GM19397 (cell line): ENCODE data around the gene RBM14.
"Not testable (repeated sequence)": the region's sequence is repeated elsewhere in the genome, so short reads cannot be mapped to it uniquely, and the experiment has no call there.

ENCODE experiments used
- ATAC-seq: cut with Tn5 transposase; IDR thresholded peaks from one replicate; pipeline ENCODE4 v1.9.1; 2021; ENCODE audit warnings: mild to moderate bottlenecking, moderate library complexity; ENCODE audit not compliant: unreplicated experiment

Gene RBM14

GRCh38 chr11:66598993-66599392 is 17.4 kb upstream of the RBM14 start:
- ATAC-seq = no peak

DNA sequence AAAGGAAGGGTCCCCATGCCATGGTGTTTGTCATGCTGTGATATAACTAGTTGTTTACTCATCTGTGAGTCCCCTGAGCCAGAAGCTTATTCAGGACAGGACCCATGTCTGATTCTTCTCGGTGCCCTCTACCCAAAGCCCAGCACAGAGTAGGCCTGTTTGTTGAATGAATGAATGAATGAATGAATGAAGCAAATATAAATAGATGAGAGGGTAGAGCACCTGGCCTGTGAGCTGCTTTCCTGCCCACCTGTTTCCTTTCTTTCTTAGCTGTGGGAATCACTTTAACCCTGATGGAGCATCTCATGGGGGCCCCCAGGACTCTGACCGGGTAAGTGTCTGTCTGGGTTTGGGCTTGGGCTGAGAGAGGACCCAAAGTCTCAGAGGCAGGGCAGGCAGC is 16.2 kb upstream of the RBM14 start:
- ATAC-seq = no peak

DNA sequence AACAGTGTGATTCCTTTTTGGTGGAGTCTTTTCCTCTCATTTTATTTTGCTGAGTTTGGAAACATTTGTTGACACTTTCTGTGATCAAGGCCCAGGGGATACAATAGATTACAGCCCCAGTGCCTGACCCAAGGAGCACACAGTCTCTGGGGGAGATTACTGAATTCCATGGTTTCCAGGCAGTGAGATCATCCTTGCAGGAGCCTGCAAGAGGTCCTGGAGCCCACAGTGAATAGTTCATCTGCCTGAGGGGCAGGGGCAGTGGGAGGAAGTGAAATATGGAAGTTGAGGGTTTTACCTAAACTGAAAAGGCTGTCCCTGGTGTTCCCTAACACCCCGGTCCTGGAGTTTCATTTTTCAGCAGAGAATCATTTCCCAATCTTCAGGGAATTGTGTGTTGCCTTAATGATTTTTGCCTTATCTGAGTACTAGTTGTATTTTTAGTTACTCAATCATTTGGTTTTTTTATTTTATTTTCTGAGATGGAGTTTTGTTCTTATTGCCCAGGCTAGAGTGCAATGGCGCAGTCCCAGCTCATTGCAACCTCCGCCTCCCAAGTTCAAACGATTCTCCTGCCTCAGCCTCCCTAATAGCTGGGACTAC is 15.7 kb upstream of the RBM14 start:
- no peak for ATAC-seq

GRCh38 chr11:66603072-66603471 is 13.4 kb upstream of the RBM14 start:
- ATAC-seq = no peak

DNA sequence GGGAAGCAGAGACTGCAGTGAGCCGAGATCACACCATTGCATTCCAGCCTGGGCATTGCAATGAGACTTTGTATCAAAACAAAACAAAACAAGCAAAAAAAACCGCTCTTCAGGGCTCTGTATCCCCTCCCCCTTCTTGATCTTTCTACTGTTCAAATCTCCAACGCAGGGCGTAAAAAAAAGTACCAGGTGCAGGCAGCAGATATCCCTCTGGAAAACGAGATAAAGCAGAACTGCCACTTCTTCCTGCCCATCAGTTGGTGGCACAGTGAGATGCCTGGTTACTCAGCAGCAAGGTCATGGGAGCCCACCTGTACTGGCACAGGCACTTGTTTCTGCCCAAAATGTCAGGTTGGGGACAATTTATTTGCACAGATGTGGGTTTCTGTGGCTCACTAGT is 12.3 kb upstream of the RBM14 start:
- no peak for ATAC-seq

GRCh38 chr11:66606608-66607007 is 9.8 kb upstream of the RBM14 start:
- not testable (repeated sequence) for ATAC-seq

DNA sequence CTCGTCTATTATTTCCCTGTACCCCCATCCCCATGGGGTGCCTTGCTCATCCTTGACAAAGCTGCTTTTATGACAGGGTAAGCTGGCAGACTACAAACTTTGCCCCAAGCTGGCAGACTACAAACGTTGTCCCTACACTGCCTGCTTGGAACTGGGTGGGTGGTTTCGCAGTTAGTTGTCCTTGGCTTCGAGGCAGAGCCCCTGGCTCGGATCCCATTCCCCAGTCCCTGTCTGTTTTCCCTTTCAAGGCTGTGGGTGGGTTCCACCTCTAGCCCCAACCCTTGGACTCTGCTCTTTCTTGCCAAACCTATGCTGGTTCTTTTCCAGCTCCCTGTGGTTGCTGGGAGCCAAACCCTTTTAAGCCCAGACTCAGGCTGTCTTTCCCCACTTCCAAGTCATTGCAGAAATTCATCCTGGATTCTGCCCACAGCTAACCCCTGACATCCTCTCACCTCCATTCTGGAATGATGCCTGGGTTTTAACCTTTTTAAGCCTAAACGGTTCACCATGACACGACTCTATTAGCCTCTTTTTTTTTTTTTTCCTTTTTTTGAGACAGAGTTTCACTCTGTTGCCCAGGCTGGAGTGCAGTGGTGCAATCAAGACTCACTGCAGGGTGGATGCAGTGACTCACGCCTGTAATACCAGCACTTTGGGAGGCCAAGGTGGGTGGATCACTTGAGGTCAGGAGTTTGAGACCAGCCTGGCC is 9.2 kb upstream of the RBM14 start:
- no peak for ATAC-seq

- no peak for ATAC-seq
These were observed 6.5 kb upstream of the RBM14 start for GRCh38 chr11:66609721-66610617.

DNA sequence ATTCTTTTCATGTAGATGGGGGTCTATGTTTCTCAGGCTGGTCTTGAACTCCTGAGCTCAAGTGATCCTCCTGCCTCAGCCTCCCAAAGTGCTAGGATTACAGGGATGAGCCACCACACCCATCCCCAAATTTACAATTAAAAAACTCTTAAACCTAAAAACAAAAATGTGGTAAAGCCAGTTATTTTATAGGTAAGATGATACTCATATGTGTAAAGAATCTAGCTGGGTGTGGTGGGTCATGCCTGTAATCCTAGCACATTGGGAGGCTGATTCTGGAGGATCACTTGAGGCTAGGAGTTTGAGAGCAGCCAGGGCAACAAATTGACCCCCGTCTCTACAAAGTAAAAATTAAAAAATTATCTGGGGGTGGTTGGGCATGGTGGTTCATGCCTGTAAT is 4.0 kb upstream of the RBM14 start:
- ATAC-seq = no peak

GRCh38 chr11:66614073-66614472 is 2.4 kb upstream of the RBM14 start:
- no peak for ATAC-seq

DNA sequence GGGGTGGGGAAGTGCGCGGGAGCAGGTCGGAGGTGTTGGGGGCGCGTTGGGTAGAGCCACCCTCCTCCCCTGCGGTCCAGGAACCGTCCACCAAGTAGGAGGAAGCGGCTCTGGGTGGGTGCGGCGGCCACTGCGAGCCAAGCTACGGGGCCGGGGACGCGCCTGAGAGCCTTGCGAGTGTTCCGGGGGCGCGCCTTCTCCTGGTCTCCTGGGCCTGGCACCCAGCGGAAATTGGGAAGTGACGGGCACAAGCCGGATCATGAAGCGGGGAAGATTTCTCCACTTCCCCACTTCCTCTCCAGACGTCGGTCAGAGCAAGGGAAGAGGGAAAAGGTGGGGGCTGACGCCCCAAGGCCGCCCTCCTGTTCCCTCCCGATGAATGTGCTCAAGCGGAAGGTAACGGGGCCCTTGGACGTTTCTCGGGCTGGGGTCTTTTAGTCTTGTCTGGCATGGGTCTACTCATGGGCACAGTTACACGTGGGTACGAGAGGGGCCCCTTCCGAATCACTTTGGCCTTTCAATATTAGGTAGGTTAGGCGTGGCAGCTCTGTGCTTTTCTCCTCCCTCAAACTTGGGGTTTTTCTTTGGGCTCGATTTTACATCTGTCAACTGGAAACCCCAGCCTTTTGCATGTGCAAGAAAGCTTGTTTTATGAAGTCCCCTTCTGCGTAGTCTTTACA is 865 bp downstream of the RBM14 start:
- no peak for ATAC-seq

DNA sequence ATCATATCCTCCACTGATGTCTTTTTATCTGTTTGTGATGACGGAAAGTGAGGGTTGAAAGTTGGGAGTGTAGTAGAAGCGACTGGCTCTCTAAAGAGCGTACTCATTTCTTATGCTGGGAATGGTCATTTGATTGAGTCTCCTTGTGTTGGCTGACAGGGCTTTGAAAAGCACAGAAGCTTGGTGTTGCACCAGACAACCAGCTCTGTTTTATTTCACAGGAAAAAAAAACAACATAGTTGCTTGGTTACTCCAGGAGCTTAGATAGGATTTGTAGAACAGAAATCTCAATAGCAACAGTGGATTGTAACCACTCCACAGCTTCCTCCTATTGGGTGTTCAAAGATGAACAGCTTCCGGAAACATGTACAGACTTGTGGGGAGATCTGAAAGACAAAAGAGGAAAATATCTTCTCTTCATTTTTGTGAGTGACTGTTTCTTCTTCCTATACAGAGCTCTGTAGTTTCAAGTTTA is 2.7 kb downstream of the RBM14 start:
- no peak for ATAC-seq

DNA sequence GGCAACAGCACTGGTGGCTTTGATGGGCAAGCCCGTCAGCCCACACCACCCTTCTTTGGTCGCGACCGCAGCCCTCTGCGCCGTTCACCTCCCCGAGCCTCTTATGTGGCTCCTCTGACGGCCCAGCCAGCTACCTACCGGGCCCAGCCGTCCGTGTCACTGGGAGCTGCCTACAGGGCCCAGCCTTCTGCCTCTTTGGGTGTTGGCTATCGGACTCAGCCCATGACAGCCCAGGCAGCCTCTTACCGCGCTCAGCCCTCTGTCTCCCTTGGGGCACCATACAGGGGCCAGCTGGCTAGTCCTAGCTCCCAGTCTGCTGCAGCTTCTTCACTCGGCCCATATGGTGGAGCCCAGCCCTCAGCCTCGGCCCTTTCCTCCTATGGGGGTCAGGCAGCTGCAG is 8.0 kb downstream of the RBM14 start:
- ATAC-seq = no peak

GRCh38 chr11:66625041-66625751 is 8.8 kb downstream of the RBM14 start:
- no peak for ATAC-seq

- ATAC-seq = no peak
These were observed 9.3 kb downstream of the RBM14 start for GRCh38 chr11:66625752-66626149.

- ATAC-seq = no peak
These were observed 10.0 kb downstream of the RBM14 start for GRCh38 chr11:66626382-66626781.

DNA sequence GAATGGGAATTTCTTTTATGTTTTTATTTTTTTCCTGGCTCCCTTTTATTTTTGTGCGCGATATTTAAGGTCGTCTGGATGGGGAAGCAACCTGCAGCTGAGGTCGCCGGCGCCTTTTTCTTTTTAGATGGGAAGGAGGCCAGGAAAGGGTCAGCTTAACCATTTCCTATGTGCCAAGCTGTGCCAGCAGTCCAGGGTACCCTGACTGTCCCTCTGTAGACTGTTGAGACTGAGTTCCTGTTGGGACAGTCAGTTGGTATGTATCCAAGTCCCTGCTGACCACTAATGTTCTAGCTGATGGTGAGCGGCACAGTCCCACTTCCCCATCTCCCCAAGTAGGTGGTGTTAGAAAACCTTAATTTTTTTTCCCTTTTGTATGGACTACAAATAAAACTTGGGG is 10.5 kb downstream of the RBM14 start:
- no peak for ATAC-seq

DNA sequence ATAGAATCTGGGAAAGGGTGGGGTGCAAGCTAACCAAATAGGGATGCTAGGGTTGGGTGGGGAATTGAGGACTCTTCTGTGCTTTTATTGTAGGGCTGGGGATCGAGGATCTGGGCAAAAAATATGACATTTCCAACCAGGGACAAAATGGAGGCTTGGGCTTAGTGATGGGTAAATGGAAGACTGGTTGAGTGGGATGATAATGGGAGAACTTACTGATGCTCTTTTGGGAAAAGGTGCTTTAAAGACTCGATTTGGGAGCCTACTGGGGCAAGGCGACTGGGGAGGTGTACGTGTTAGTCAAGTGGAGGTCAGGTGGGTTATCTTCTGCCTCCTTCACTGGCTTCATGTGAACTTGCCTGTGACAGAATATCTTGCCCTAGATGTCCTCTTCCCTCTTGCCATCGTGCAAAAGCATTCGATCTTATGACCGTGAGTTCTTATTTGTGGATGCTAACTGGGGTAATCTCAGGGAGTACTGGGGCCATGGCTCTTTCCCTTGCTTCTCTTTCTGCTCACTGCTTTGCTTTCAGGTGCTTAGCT is 11.7 kb downstream of the RBM14 start:
- no peak for ATAC-seq

DNA sequence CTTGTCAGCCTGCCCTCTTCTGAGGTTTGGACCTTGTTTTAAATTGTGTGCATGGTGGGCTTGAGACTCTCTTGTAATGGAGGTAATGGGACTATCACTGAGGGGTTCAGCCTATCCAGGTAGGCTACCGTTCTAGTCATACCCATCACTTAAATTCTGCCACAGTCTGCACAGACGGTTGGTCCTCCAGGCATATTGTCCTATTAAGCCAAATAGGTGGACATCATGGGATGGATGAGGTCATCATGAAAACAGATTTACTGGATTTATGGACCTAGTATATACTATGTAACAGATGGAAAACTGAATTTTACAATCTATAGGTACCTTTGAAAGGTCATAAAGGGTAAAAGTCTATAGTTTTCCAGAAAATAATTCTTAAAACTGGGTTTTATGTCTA is 12.9 kb downstream of the RBM14 start:
- ATAC-seq = no peak

GRCh38 chr11:66631883-66632282 is 15.5 kb downstream of the RBM14 start:
- no peak for ATAC-seq
